Measurements from ENCODE around the gene SMIM36. TPM values are rescaled to one million over a fixed set of nuclear protein-coding genes. Genes with fewer than 3 reads are reported as not detected.
"Not testable (repeated sequence)": the region's sequence is repeated elsewhere in the genome, so short reads cannot be mapped to it uniquely, and the experiment has no call there.

The SMIM36 gene
- total and polyA plus RNA-seq, 8 donors, result 0.09 TPM; not detected in 7

- intact Hi-C loops (cut with DNase I), result no loop called here
- no peak for TF ChIP-seq CTCF (IDR thresholded peaks at IDR 0.05)
- Histone ChIP-seq H3K36me3 (no peaks in the 10 kb centered on the region), H3K27me3 (no peaks in the 10 kb centered on the region), H3K9me3 (no peaks in the 10 kb centered on the region), H3K4me1 (peaks cover 0 to 5% (median 0%) of the 10 kb centered on the region in 3 donors), H3K27ac (no peak overlapping the region), H3K4me3 (no peak overlapping the region)
- no peak for FAIRE-seq
- DNase-seq, result no peak
- no peak for ATAC-seq
- 89 to 91% methylated on average over 5 of the region's 5 CpGs for WGBS, 2 donors
Observed at GRCh38 chr17:55410722-55411462, 100.4 kb downstream of the SMIM36 start.

- TF ChIP-seq CTCF (IDR thresholded peaks at IDR 0.05), result no peak
- no peaks in the 10 kb centered on the region for H3K36me3 ChIP-seq
- 95% methylated on average over 4 of the region's 4 CpGs for WGBS, 2 donors
Observed at GRCh38 chr17:55409030-55409800, 102.0 kb downstream of the SMIM36 start.

GRCh38 chr17:55407641-55408566, 103.3 kb downstream of the SMIM36 start:
- no peaks in the 10 kb centered on the region for H3K9me3 ChIP-seq
- 39 to 51% methylated on average over 5 of the region's 5 CpGs for WGBS, 2 donors
- ATAC-seq, result peak in 1 of 4 donors; percentile 50
- intact Hi-C loops (cut with DNase I), result no loop called here
- peaks cover 0 to 5% (median 0%) of the 10 kb centered on the region in 3 donors for H3K4me1 ChIP-seq
- FAIRE-seq, result no peak
- DNase-seq, result no peak
- H3K4me3 ChIP-seq, result no peak overlapping the region
- no peak for TF ChIP-seq CTCF (IDR thresholded peaks at IDR 0.05)
- H3K27me3 ChIP-seq, result no peaks in the 10 kb centered on the region
- H3K27ac ChIP-seq, result peak overlapping the region in 2 of 4 donors; percentile 1 to 24
- no peaks in the 10 kb centered on the region for H3K36me3 ChIP-seq

More at GRCh38 chr17:55409030-55409800, 102.0 kb downstream of the SMIM36 start:
- H3K9me3 ChIP-seq, result no peaks in the 10 kb centered on the region
- no peaks in the 10 kb centered on the region for H3K27me3 ChIP-seq
- H3K4me1 ChIP-seq, result peaks cover 0 to 5% (median 0%) of the 10 kb centered on the region in 3 donors
- FAIRE-seq, result no peak
- no peak overlapping the region for H3K27ac ChIP-seq
- no peak for DNase-seq
- intact Hi-C loops (cut with DNase I), result no loop called here
- no peak overlapping the region for H3K4me3 ChIP-seq
- no peak for ATAC-seq

- WGBS, 2 donors, result 92 to 93% methylated on average over 1 of the region's 1 CpG
- H3K27ac ChIP-seq, result no peak overlapping the region
- peaks cover 0 to 5% (median 0%) of the 10 kb centered on the region in 3 donors for H3K4me1 ChIP-seq
- H3K9me3 ChIP-seq, result no peaks in the 10 kb centered on the region
- DNase-seq (no peak), FAIRE-seq (no peak), ATAC-seq (no peak)
- H3K27me3 ChIP-seq, result no peaks in the 10 kb centered on the region
- intact Hi-C loops (cut with DNase I), result no loop called here
- H3K36me3 ChIP-seq, result no peaks in the 10 kb centered on the region
- no peak overlapping the region for H3K4me3 ChIP-seq
- TF ChIP-seq CTCF (IDR thresholded peaks at IDR 0.05), result no peak
Observed at GRCh38 chr17:55405600-55405999, 105.7 kb downstream of the SMIM36 start.

- H3K27ac ChIP-seq; FAIRE-seq; H3K9me3 ChIP-seq; H3K36me3 ChIP-seq; intact Hi-C loops (cut with DNase I); DNase-seq; ATAC-seq; H3K4me3 ChIP-seq; H3K4me1 ChIP-seq; H3K27me3 ChIP-seq: not testable (repeated sequence)
- 88 to 91% methylated on average over 5 of the region's 5 CpGs for WGBS, 2 donors
Observed at GRCh38 chr17:55404197-55404596, 107.1 kb downstream of the SMIM36 start.

Data from pancreas (tissue), 10 donors.